WTC11 (cell line): ENCODE data around the gene SLC44A5. TPM values are rescaled to one million over a fixed set of nuclear protein-coding genes. Genes with fewer than 3 reads are reported as not detected.

Experiments used
- ATAC-seq: fragments of 200-7000 bp; cut with Tn5 transposase; 2 replicates; pipeline ENCODE4 v1.10.0; 2021; ENCODE audit warnings: mild to moderate bottlenecking, moderate library complexity
- CTCF ChIA-PET: fragments of 300-600 bp; sonication (Branson Sonifier 250); formaldehyde crosslinking; loops from one replicate; lab custom pipeline; 2021; ENCODE audit warnings: antibody characterized with exemption; lab: Charles Lee
- POLR2A ChIA-PET: fragments of 350-600 bp; sonication (Branson Sonifier 250); formaldehyde crosslinking; loops from one replicate; lab custom pipeline; 2021; ENCODE audit warnings: antibody characterized with exemption; lab: Charles Lee
- DNase-seq: peaks from one replicate; pipeline ENCODE4 v3.0.0; 2021; ENCODE audit warnings: low spot score
- H3K27ac Mint-ChIP-seq: 2 replicates; pipeline ENCODE4 v1.8.0; 2021; ENCODE audit warnings: mixed read lengths
- H3K27me3 Mint-ChIP-seq: 2 replicates; pipeline ENCODE4 v1.8.0; 2021; ENCODE audit warnings: low read depth, mild to moderate bottlenecking, moderate library complexity, mixed read lengths
- H3K36me3 Mint-ChIP-seq: 2 replicates; pipeline ENCODE4 v1.8.0; 2021; ENCODE audit warnings: mixed read lengths
- H3K4me1 Mint-ChIP-seq: 2 replicates; pipeline ENCODE4 v1.8.0; 2022; ENCODE audit warnings: mixed read lengths
- H3K4me3 Mint-ChIP-seq: 2 replicates; pipeline ENCODE4 v1.8.0; 2021; ENCODE audit warnings: mild to moderate bottlenecking, moderate library complexity, mixed read lengths
- H3K9me3 Mint-ChIP-seq: 2 replicates; pipeline ENCODE4 v1.8.0; 2021; ENCODE audit warnings: mixed read lengths
- AFF4 ChIP-seq: sonication (generic); formaldehyde crosslinking; IDR thresholded peaks from 2 replicates; pipeline ENCODE4 v1.8.1; 2023; ENCODE audit warnings: mild to moderate bottlenecking, missing genetic modification reagents, borderline replicate concordance
- ATF1 ChIP-seq: sonication (generic); formaldehyde crosslinking; IDR thresholded peaks from 2 replicates; pipeline ENCODE4 v1.8.1; 2023; ENCODE audit warnings: mild to moderate bottlenecking, moderate library complexity, missing genetic modification reagents
- ATF6 ChIP-seq: sonication (generic); formaldehyde crosslinking; IDR thresholded peaks from 2 replicates; pipeline ENCODE4 v1.8.1; 2023; ENCODE audit warnings: mild to moderate bottlenecking, missing genetic modification reagents
- CTCF ChIP-seq: fragments of 200-600 bp; IDR thresholded peaks from 2 replicates; pipeline ENCODE4 v1.8.0; 2022; ENCODE audit warnings: antibody characterized with exemption
- E2F5 ChIP-seq: sonication (generic); formaldehyde crosslinking; IDR thresholded peaks from 2 replicates; pipeline ENCODE4 v1.8.1; 2022; ENCODE audit warnings: mild to moderate bottlenecking, moderate library complexity, missing genetic modification reagents
- ESRRA ChIP-seq: sonication (generic); formaldehyde crosslinking; IDR thresholded peaks from 2 replicates; pipeline ENCODE4 v1.8.1; 2022; ENCODE audit warnings: mild to moderate bottlenecking, missing genetic modification reagents, borderline replicate concordance
- FOXP1 ChIP-seq: sonication (generic); formaldehyde crosslinking; IDR thresholded peaks from 2 replicates; pipeline ENCODE4 v1.8.0; 2022; ENCODE audit warnings: missing genetic modification reagents, mild to moderate bottlenecking, moderate library complexity, borderline replicate concordance
- GABPB1 ChIP-seq: sonication (generic); formaldehyde crosslinking; IDR thresholded peaks from 2 replicates; pipeline ENCODE4 v1.8.1; 2023; ENCODE audit warnings: mild to moderate bottlenecking, missing genetic modification reagents
- HMGA2 ChIP-seq: fragments of 250-450 bp; sonication (Bioruptor Pico); IDR thresholded peaks from 2 replicates; pipeline ENCODE4 v1.4.0; 2021; ENCODE audit warnings: mild to moderate bottlenecking, moderate library complexity
- HMGXB4 ChIP-seq: sonication (generic); formaldehyde crosslinking; IDR thresholded peaks from 2 replicates; pipeline ENCODE4 v1.8.1; 2023; ENCODE audit warnings: mild to moderate bottlenecking, moderate library complexity, missing genetic modification reagents
- NFYB ChIP-seq: sonication (generic); formaldehyde crosslinking; conservative IDR thresholded peaks from 2 replicates; pipeline ENCODE4 v1.8.0; 2022; ENCODE audit warnings: low read depth, missing genetic modification reagents
- NR3C1 ChIP-seq: sonication (generic); formaldehyde crosslinking; conservative IDR thresholded peaks from 2 replicates; pipeline ENCODE4 v1.8.1; 2023; ENCODE audit warnings: low read depth, mild to moderate bottlenecking, missing genetic modification reagents
- PREB ChIP-seq: sonication (generic); formaldehyde crosslinking; IDR thresholded peaks from 2 replicates; pipeline ENCODE4 v1.8.1; 2022; ENCODE audit warnings: mild to moderate bottlenecking, missing genetic modification reagents, moderate library complexity, borderline replicate concordance
- SMAD3 ChIP-seq: sonication (generic); formaldehyde crosslinking; IDR thresholded peaks from 2 replicates; pipeline ENCODE4 v1.8.0; 2022; ENCODE audit warnings: missing genetic modification reagents, mild to moderate bottlenecking, borderline replicate concordance
- SP1 ChIP-seq: sonication (generic); formaldehyde crosslinking; conservative IDR thresholded peaks from 2 replicates; pipeline ENCODE4 v1.8.1; 2022; ENCODE audit warnings: missing genetic modification reagents
- ZNF121 ChIP-seq: sonication (generic); formaldehyde crosslinking; IDR thresholded peaks from 2 replicates; pipeline ENCODE4 v1.8.0; 2023; ENCODE audit warnings: missing genetic modification reagents
- ZNF232 ChIP-seq: sonication (generic); formaldehyde crosslinking; IDR thresholded peaks from 2 replicates; pipeline ENCODE4 v1.8.0; 2022; ENCODE audit warnings: mild to moderate bottlenecking, missing genetic modification reagents
- ZNF396 ChIP-seq: fragments of 250-450 bp; sonication (Bioruptor Pico); IDR thresholded peaks from 2 replicates; pipeline ENCODE4 v1.8.0; 2021; ENCODE audit warnings: mild to moderate bottlenecking, moderate library complexity, borderline replicate concordance
- ZNF416 ChIP-seq: fragments of 250-450 bp; sonication (Bioruptor Pico); IDR thresholded peaks from 2 replicates; pipeline ENCODE4 v1.9.0; 2021; ENCODE audit warnings: mild to moderate bottlenecking, inconsistent platforms
- ZNF425 ChIP-seq: fragments of 250-450 bp; sonication (Bioruptor Pico); conservative IDR thresholded peaks from 2 replicates; pipeline ENCODE4 v1.9.0; 2021; ENCODE audit warnings: mild to moderate bottlenecking
- ZSCAN18 ChIP-seq: fragments of 250-450 bp; sonication (Bioruptor Pico); IDR thresholded peaks from 2 replicates; pipeline ENCODE4 v2.1.2; 2022; ENCODE audit warnings: mild to moderate bottlenecking, moderate library complexity
- total RNA-seq: library from RNA; stranded (reverse); gene quantifications from 3 replicates; pipeline ENCODE4 v1.2.3, GENCODE V29; 2021

SLC44A5 gene
- total RNA-seq, 1 experiment from 2014 or later, result 1.8 TPM

- no peak for ATAC-seq
- no peak overlapping the region for H3K27ac Mint-ChIP-seq
- ChIA-PET POLR2A (no interaction called here), CTCF (no interaction called here)
- DNase-seq, result no peak
- H3K4me1 Mint-ChIP-seq, result no peaks in the 10 kb centered on the region
- H3K9me3 Mint-ChIP-seq, result no peaks in the 10 kb centered on the region
- H3K36me3 Mint-ChIP-seq, result no peaks in the 10 kb centered on the region
- TF ChIP-seq CTCF (no peak), HMGA2 (no peak), ESRRA (CRISPR knock-in tag) (no peak), ZSCAN18 (no peak), NR3C1 (CRISPR knock-in tag) (no peak), SMAD3 (CRISPR knock-in tag) (no peak), ZNF425 (CRISPR knock-in tag) (no peak), ZNF396 (CRISPR knock-in tag) (no peak)
- no peaks in the 10 kb centered on the region for H3K27me3 Mint-ChIP-seq
- no peak overlapping the region for H3K4me3 Mint-ChIP-seq
Observed at GRCh38 chr1:75567191-75567590, 43.7 kb downstream of the SLC44A5 start.

GRCh38 chr1:75559800-75560199, 51.1 kb downstream of the SLC44A5 start:
- DNase-seq, result no peak
- H3K9me3 Mint-ChIP-seq, result no peaks in the 10 kb centered on the region
- no peak for ATAC-seq
- no peaks in the 10 kb centered on the region for H3K36me3 Mint-ChIP-seq
- POLR2A ChIA-PET, result no interaction called here
- H3K27ac Mint-ChIP-seq, result no peak overlapping the region
- 0 out of 2 replicates have a peak, but pooled peaks cover 8% of the 10 kb centered on the region for H3K4me1 Mint-ChIP-seq
- no peak overlapping the region for H3K4me3 Mint-ChIP-seq
- no peaks in the 10 kb centered on the region for H3K27me3 Mint-ChIP-seq
- CTCF ChIA-PET, result no interaction called here
- TF ChIP-seq ZNF416 (no peak), AFF4 (CRISPR knock-in tag) (no peak), E2F5 (CRISPR knock-in tag) (no peak), ZNF121 (CRISPR knock-in tag) (no peak), HMGXB4 (no peak), PREB (no peak), GABPB1 (CRISPR knock-in tag) (no peak), ZNF232 (no peak), SP1 (CRISPR knock-in tag) (no peak), ATF1 (CRISPR knock-in tag) (no peak), NFYB (CRISPR knock-in tag) (no peak), ATF6 (CRISPR knock-in tag) (no peak), FOXP1 (CRISPR knock-in tag) (no peak)
